GM12878 (cell line): ENCODE results near the gene NTSR1.

Experiments
- ATF7 ChIP-seq: fragments of 450-650 bp; IDR thresholded peaks from 2 replicates; pipeline ENCODE4 v1.6.1; 2016; ENCODE audit warnings: low read depth, mild to moderate bottlenecking
- NRF1 ChIP-seq: conservative IDR thresholded peaks from 2 replicates; pipeline ENCODE4 v1.6.1; 2011; ENCODE audit warnings: mild to moderate bottlenecking, low read depth, low read length, improper control_type of control experiment
- SREBF1 ChIP-seq: IDR thresholded peaks from 2 replicates; pipeline ENCODE4 v1.6.1; 2012; ENCODE audit warnings: mild to moderate bottlenecking, low read length
- TF ChIP-seq, protein P1 (sequence below): IDR thresholded peaks from 2 replicates; pipeline ENCODE4 v1.6.1; 2012; ENCODE audit warnings: low read depth, low read length, improper control_type of control experiment

DNA sequence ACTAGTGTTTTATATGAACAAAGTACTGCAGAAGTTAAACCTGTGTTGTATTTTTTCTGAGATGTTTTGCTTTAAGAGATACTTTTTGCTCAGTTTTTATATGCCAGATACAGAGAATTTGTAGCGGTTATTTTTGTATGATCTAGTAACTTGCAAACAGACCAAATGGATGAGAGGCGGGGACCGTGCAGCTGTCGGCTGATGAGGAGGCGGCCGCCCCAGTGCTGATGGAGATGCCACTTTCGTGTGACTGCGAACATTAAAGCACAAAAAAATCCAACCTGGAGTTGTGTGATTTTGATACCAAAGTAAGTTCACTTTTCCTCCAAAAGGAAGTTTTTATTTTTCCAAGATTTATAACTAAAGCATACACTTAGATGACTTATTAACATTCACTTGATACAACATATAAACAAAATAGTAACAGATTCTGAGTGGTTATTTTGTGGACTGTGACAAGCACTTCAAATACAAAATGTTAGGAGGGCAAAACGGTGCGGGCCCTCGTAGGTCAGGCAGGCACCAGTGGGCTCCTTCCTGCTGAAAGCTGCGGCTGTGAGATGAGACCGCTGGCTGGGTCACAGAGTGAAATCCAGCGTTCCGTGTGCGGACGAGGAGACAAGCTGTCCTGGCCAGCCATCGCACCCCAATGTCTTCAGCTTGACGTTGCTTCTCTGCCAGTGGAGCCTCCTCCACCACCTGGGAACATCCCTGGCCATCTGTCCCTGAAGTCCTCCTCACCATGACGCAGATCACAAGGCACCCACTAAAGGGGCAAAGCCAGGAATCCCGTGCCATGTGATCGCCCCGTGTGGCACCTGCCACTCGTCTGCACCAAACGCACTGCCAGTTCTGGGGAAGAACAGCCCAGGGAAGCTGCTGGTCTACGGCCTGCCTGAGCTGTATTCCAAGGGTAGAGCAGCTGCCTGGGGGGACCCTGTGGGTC lies 92.0 kb downstream of the NTSR1 start:
- no peak for TF ChIP-seq SREBF1
- TF ChIP-seq, protein P1, sequence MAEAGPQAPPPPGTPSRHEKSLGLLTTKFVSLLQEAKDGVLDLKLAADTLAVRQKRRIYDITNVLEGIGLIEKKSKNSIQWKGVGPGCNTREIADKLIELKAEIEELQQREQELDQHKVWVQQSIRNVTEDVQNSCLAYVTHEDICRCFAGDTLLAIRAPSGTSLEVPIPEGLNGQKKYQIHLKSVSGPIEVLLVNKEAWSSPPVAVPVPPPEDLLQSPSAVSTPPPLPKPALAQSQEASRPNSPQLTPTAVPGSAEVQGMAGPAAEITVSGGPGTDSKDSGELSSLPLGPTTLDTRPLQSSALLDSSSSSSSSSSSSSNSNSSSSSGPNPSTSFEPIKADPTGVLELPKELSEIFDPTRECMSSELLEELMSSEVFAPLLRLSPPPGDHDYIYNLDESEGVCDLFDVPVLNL: no peak
- no peak for TF ChIP-seq ATF7
- TF ChIP-seq NRF1: no peak
